H9 (cell line): ENCODE measurements around the gene PNMA6E. TPM values are rescaled to one million over a fixed set of nuclear protein-coding genes. Genes with fewer than 3 reads are reported as not detected.

ENCODE experiments used
- DNase-seq: peaks from one replicate; pipeline ENCODE4 v3.0.0-alpha.2; 2017
- H2AFZ ChIP-seq: one replicate; pipeline ENCODE4 v1.6.1; 2013; ENCODE audit warnings: mild to moderate bottlenecking, low read length, control low read depth, moderate library complexity
- H2AK5ac ChIP-seq: 2 replicates; pipeline ENCODE4 v1.6.1; 2013; ENCODE audit warnings: low read length, control low read depth, mixed read lengths; ENCODE audit not compliant: insufficient read length
- H2BK120ac ChIP-seq: one replicate; pipeline ENCODE4 v1.6.1; 2013; ENCODE audit warnings: low read depth, mild to moderate bottlenecking, low read length, control low read depth, inconsistent platforms; ENCODE audit not compliant: poor library complexity, severe bottlenecking
- H2BK12ac ChIP-seq: 2 replicates; pipeline ENCODE4 v1.6.1; 2013; ENCODE audit warnings: low read length, control low read depth, mixed read lengths, low read depth; ENCODE audit not compliant: insufficient read length
- H2BK15ac ChIP-seq: 2 replicates; pipeline ENCODE4 v1.6.1; 2013; ENCODE audit warnings: low read depth, low read length, control low read depth
- H2BK20ac ChIP-seq: one replicate; pipeline ENCODE4 v1.6.1; 2013; ENCODE audit warnings: low read depth, mild to moderate bottlenecking, low read length, control low read depth, inconsistent platforms; ENCODE audit not compliant: poor library complexity, severe bottlenecking
- H2BK5ac ChIP-seq: 2 replicates; pipeline ENCODE4 v1.6.1; 2013; ENCODE audit warnings: low read length, control low read depth, mixed read lengths; ENCODE audit not compliant: insufficient read length
- H3K14ac ChIP-seq: 2 replicates; pipeline ENCODE4 v1.6.1; 2013; ENCODE audit warnings: low read length, control low read depth; ENCODE audit not compliant: insufficient read depth
- H3K18ac ChIP-seq: 2 replicates; pipeline ENCODE4 v1.6.1; 2013; ENCODE audit warnings: low read depth, mild to moderate bottlenecking, mixed read lengths, low read length, control low read depth; ENCODE audit not compliant: insufficient read length
- H3K23ac ChIP-seq: 2 replicates; pipeline ENCODE4 v1.6.1; 2013; ENCODE audit warnings: low read length, control low read depth, mixed read lengths, low read depth; ENCODE audit not compliant: insufficient read length
- H3K23me2 ChIP-seq: 2 replicates; pipeline ENCODE4 v1.6.1; 2013; ENCODE audit warnings: low read depth, mild to moderate bottlenecking, mixed read lengths, low read length, control low read depth; ENCODE audit not compliant: insufficient read length, poor library complexity, severe bottlenecking
- H3K27ac ChIP-seq: 2 replicates; pipeline ENCODE4 v1.5.1; 2013; ENCODE audit warnings: low read length, control low read depth, mixed read lengths, low read depth; ENCODE audit not compliant: insufficient read length
- H3K27me3 ChIP-seq: 2 replicates; pipeline ENCODE4 v1.6.1; 2013; ENCODE audit warnings: low read length, control low read depth, inconsistent platforms; ENCODE audit not compliant: insufficient read depth
- H3K4ac ChIP-seq: 2 replicates; pipeline ENCODE4 v1.6.1; 2013; ENCODE audit warnings: low read depth, mild to moderate bottlenecking, control low read depth, inconsistent platforms, low read length, moderate library complexity
- H3K4me1 ChIP-seq: 2 replicates; pipeline ENCODE4 v1.6.1; 2013; ENCODE audit warnings: low read length, control low read depth, inconsistent platforms; ENCODE audit not compliant: insufficient read depth
- H3K4me2 ChIP-seq: 2 replicates; pipeline ENCODE4 v1.6.1; 2013; ENCODE audit warnings: low read length, control low read depth, mixed read lengths; ENCODE audit not compliant: insufficient read length, insufficient read depth
- H3K56ac ChIP-seq: 2 replicates; pipeline ENCODE4 v1.6.1; 2013; ENCODE audit warnings: low read depth, mild to moderate bottlenecking, mixed read lengths, low read length, control low read depth; ENCODE audit not compliant: insufficient read length
- H3K79me1 ChIP-seq: 2 replicates; pipeline ENCODE4 v1.6.1; 2013; ENCODE audit warnings: low read depth, mild to moderate bottlenecking, moderate library complexity, low read length, control low read depth, inconsistent platforms; ENCODE audit not compliant: insufficient read depth, poor library complexity, severe bottlenecking
- H3K79me2 ChIP-seq: 2 replicates; pipeline ENCODE4 v1.6.1; 2013; ENCODE audit warnings: low read length, control low read depth, inconsistent platforms; ENCODE audit not compliant: insufficient read depth
- H3K9ac ChIP-seq: 2 replicates; pipeline ENCODE4 v1.6.1; 2013; ENCODE audit warnings: low read length, control low read depth, mixed read lengths; ENCODE audit not compliant: insufficient read length; ENCODE audit errors: extremely low read depth
- H3K9me3 ChIP-seq: one replicate; pipeline ENCODE4 v1.6.1; 2013; ENCODE audit warnings: low read depth, low read length, inconsistent platforms; ENCODE audit not compliant: control insufficient read depth
- H3T11ph ChIP-seq: one replicate; pipeline ENCODE4 v1.6.1; 2013; ENCODE audit warnings: mild to moderate bottlenecking, low read length, control low read depth, inconsistent platforms
- H4K20me1 ChIP-seq: one replicate; pipeline ENCODE4 v1.6.1; 2013; ENCODE audit not compliant: control insufficient read depth, insufficient read length, insufficient read depth
- H4K5ac ChIP-seq: 2 replicates; pipeline ENCODE4 v1.6.1; 2013; ENCODE audit warnings: low read depth, mild to moderate bottlenecking, mixed read lengths, low read length, control low read depth; ENCODE audit not compliant: insufficient read length
- H4K8ac ChIP-seq: replicated peaks from 2 replicates; pipeline ENCODE4 v1.6.1; 2013; ENCODE audit warnings: low read length, control low read depth, mixed read lengths, low read depth; ENCODE audit not compliant: insufficient read length
- H4K91ac ChIP-seq: 2 replicates; pipeline ENCODE4 v1.6.1; 2013; ENCODE audit warnings: low read depth, mild to moderate bottlenecking, moderate library complexity, mixed read lengths, low read length, control low read depth; ENCODE audit not compliant: insufficient read length
- H3K27ac Mint-ChIP-seq, 3 experiments: 2 replicates in 2 of 3; 3 replicates in 1 of 3; pipeline ENCODE4 v1.8.0; 2020 to 2021; ENCODE audit warnings: mixed read lengths in 3 of 3, mild to moderate bottlenecking in 1 of 3, moderate library complexity in 1 of 3
- H3K27me3 Mint-ChIP-seq: 2 replicates; pipeline ENCODE4 v1.8.0; 2021; ENCODE audit warnings: low read depth, mild to moderate bottlenecking, moderate library complexity, mixed read lengths
- H3K36me3 Mint-ChIP-seq, 3 experiments: 2 replicates in 2 of 3; 3 replicates in 1 of 3; pipeline ENCODE4 v1.8.0; 2020 to 2021; ENCODE audit warnings: low read depth in 3 of 3, mixed read lengths in 3 of 3; ENCODE audit not compliant: insufficient read depth in 1 of 3
- H3K4me1 Mint-ChIP-seq, 2 experiments: 2 replicates each; pipeline ENCODE4 v1.8.0; 2020; ENCODE audit warnings: mixed read lengths in 2 of 2
- H3K4me3 Mint-ChIP-seq, 2 experiments: 2 replicates in 1 of 2; 3 replicates in 1 of 2; pipeline ENCODE4 v1.8.0; 2020 to 2021; ENCODE audit warnings: mild to moderate bottlenecking in 2 of 2, mixed read lengths in 2 of 2, moderate library complexity in 1 of 2
- H3K9me3 Mint-ChIP-seq, 2 experiments: 2 replicates in 1 of 2; 3 replicates in 1 of 2; pipeline ENCODE4 v1.8.0; 2020; ENCODE audit warnings: mild to moderate bottlenecking in 2 of 2, mixed read lengths in 2 of 2, moderate library complexity in 1 of 2
- CTCF ChIP-seq: fragments of 200-600 bp; sonication (generic); conservative IDR thresholded peaks from 3 replicates; pipeline ENCODE4 v1.8.0; 2021; ENCODE audit warnings: antibody characterized with exemption, mild to moderate bottlenecking
- WGBS: extraction: QIAGEN DNeasy Blood & Tissue Kit; methylation state at CpG from one replicate; pipeline ENCODE4 v1.1.7; 2013; ENCODE audit warnings: missing lambda C conversion rate, low lambda C conversion rate, mixed read lengths; ENCODE audit not compliant: insufficient read length; ENCODE audit errors: extremely low coverage; 5-methylcytosine and 5-hydroxymethylcytosine counted together
- total RNA-seq: library from RNA; stranded (reverse); gene quantifications from 2 replicates; pipeline ENCODE4 v1.2.1, GENCODE V29; 2021

Gene PNMA6E
- total RNA-seq, 1 experiment from 2014 or later: not detected

GRCh38 chrX:153380691-153381090 is 20.5 kb downstream of the PNMA6E start:
- H4K20me1 ChIP-seq: no peaks in the 10 kb centered on the region
- no peak overlapping the region for H3T11ph ChIP-seq
- Mint-ChIP-seq H3K27ac (no peak overlapping the region), H3K4me3 (no peak overlapping the region), H3K9me3 (peaks cover 33 to 47% of the 10 kb centered on the region in 2 experiments), H3K27me3 (peaks cover 4% of the 10 kb centered on the region; the same call in 1 of the 2 replicates), H3K4me1 (peaks cover 9% of the 10 kb centered on the region in 2 experiments), H3K36me3 (peaks cover 2 to 12% (median 8%) of the 10 kb centered on the region in 3 experiments; a peak in 5 of 7 replicates)
- H2AK5ac ChIP-seq: no peak overlapping the region
- H3K18ac ChIP-seq: no peak overlapping the region
- H3K79me1 ChIP-seq: no peaks in the 10 kb centered on the region
- no peak overlapping the region for H3K23ac ChIP-seq
- no peak overlapping the region for H3K27ac ChIP-seq
- H3K4ac ChIP-seq: no peak overlapping the region
- no peak overlapping the region for H2BK12ac ChIP-seq
- H3K14ac ChIP-seq: no peak overlapping the region
- no peak overlapping the region for H4K91ac ChIP-seq
- no peaks in the 10 kb centered on the region for H3K79me2 ChIP-seq
- no peak for DNase-seq
- no peak overlapping the region for H2AFZ ChIP-seq
- H2BK120ac ChIP-seq: no peak overlapping the region
- H2BK20ac ChIP-seq: no peak overlapping the region
- TF ChIP-seq CTCF: no peak
- H4K5ac ChIP-seq: no peak overlapping the region
- no peaks in the 10 kb centered on the region for H3K4me1 ChIP-seq
- H3K56ac ChIP-seq: no peak overlapping the region
- H3K9me3 ChIP-seq: peaks cover 67% of the 10 kb centered on the region
- no peaks in the 10 kb centered on the region for H3K27me3 ChIP-seq
- no peak overlapping the region for H3K4me2 ChIP-seq
- no peak overlapping the region for H2BK15ac ChIP-seq
- H3K9ac ChIP-seq: no peak overlapping the region
- WGBS: no CpG with 5 or more reads among the region's 9 CpGs
- H4K8ac ChIP-seq: no peak overlapping the region
- no peak overlapping the region for H2BK5ac ChIP-seq
- no peaks in the 10 kb centered on the region for H3K23me2 ChIP-seq
